HepG2 (cell line): Measurements from ENCODE around the gene ANK3. TPM values are rescaled to one million over a fixed set of nuclear protein-coding genes. Genes with fewer than 3 reads are reported as not detected.

Source experiments
- ATAC-seq: fragments of 200-7000 bp; cut with Tn5 transposase; 3 replicates; pipeline ENCODE4 v1.9.1; 2020; ENCODE audit warnings: mild to moderate bottlenecking, moderate library complexity
- BruUV-seq: library from RNA; stranded (reverse); fragments of 400-500 nt; replicated peaks from 2 replicates; lab custom pipeline; 2021; lab: Mats Ljungman, UMichigan
- CTCF ChIA-PET: fragments of 300-600 bp; formaldehyde crosslinking; extraction: SDS; loops from one replicate; lab custom pipeline; 2021; ENCODE audit warnings: low total read pairs, inconsistent platforms, low intra/inter-chr PET ratio; lab: Yijun Ruan, JAX
- POLR2A ChIA-PET: fragments of 350-600 bp; sonication (Branson Sonifier 250); formaldehyde crosslinking; loops from one replicate; lab custom pipeline; 2020; ENCODE audit warnings: antibody characterized with exemption, inconsistent platforms; lab: Yijun Ruan, JAX
- DNase-seq: peaks from one replicate; pipeline ENCODE4 v3.0.0-alpha.2; 2015; ENCODE audit warnings: low spot score
- FAIRE-seq: peaks from 3 replicates; lab custom pipeline; 2011; peaks lifted over from hg19 to GRCh38; lab: Jason Lieb, UNC
- H2AFZ ChIP-seq: one replicate; pipeline ENCODE4 v1.6.1; 2011; ENCODE audit warnings: low read length, inconsistent platforms
- H3K27ac ChIP-seq: fragments of 300-600 bp; 3 replicates; pipeline ENCODE4 v1.8.0; 2011; ENCODE audit warnings: mixed run types, mild to moderate bottlenecking, mixed read lengths, low read length, inconsistent platforms; ENCODE audit not compliant: insufficient read depth; ENCODE audit errors: extremely low read length
- H3K27me3 ChIP-seq, 2 experiments: fragments of 200-600 bp in 1 of 2; 2 replicates in 1 of 2; 3 replicates in 1 of 2; pipeline versions ENCODE4 v1.6.0 to v1.8.0; 2011; ENCODE audit warnings: low read length in 2 of 2, mild to moderate bottlenecking in 2 of 2, moderate library complexity in 2 of 2, inconsistent platforms in 1 of 2; ENCODE audit not compliant: insufficient read depth in 2 of 2, control insufficient read depth in 1 of 2
- H3K36me3 ChIP-seq, 2 experiments: fragments of 200-600 bp in 1 of 2; replicated peaks in 1 of 2; 2 replicates in 1 of 2; 3 replicates in 1 of 2; pipeline versions ENCODE4 v1.5.1 to v1.8.0; 2011; ENCODE audit warnings: low read length in 2 of 2, inconsistent platforms in 1 of 2; ENCODE audit not compliant: insufficient read depth in 2 of 2, control insufficient read depth in 1 of 2
- H3K4me1 ChIP-seq: 2 replicates; pipeline ENCODE4 v1.5.1; 2012; ENCODE audit warnings: low read length, inconsistent platforms; ENCODE audit not compliant: insufficient read depth
- H3K4me2 ChIP-seq: 2 replicates; pipeline ENCODE4 v1.6.0; 2011; ENCODE audit warnings: low read depth, low read length, inconsistent platforms
- H3K4me3 ChIP-seq, 3 experiments: fragments of 200-600 bp in 1 of 3; sonication (generic), shearing (Covaris generic) in 1 of 3; replicated peaks in 1 of 3; 2 replicates each; pipeline ENCODE4 v1.5.1; 2011 to 2016; ENCODE audit warnings: low read length in 3 of 3, inconsistent platforms in 2 of 3, low read depth in 2 of 3, mild to moderate bottlenecking in 2 of 3, control low read depth in 1 of 3, mixed read lengths in 1 of 3; ENCODE audit not compliant: insufficient read depth in 1 of 3
- H3K79me2 ChIP-seq: one replicate; pipeline ENCODE4 v1.6.1; 2011; ENCODE audit warnings: low read length, inconsistent platforms; ENCODE audit not compliant: insufficient read depth
- H3K9ac ChIP-seq: 2 replicates; pipeline ENCODE4 v1.6.0; 2011; ENCODE audit warnings: mild to moderate bottlenecking, low read depth, low read length, inconsistent platforms; ENCODE audit not compliant: insufficient read depth
- H3K9me3 ChIP-seq: 2 replicates; pipeline ENCODE4 v1.5.1; 2012; ENCODE audit warnings: mild to moderate bottlenecking, low read length
- H4K20me1 ChIP-seq: 2 replicates; pipeline ENCODE4 v1.6.0; 2011; ENCODE audit warnings: inconsistent platforms, mild to moderate bottlenecking, low read length, moderate library complexity; ENCODE audit not compliant: insufficient read depth
- HIVEP1 ChIP-seq: sonication (generic); formaldehyde crosslinking; IDR thresholded peaks from 2 replicates; pipeline ENCODE4 v1.4.0; 2020; ENCODE audit warnings: mild to moderate bottlenecking, missing genetic modification reagents
- PAWR ChIP-seq: sonication (generic); formaldehyde crosslinking; IDR thresholded peaks from 2 replicates; pipeline ENCODE4 v1.4.0; 2020; ENCODE audit warnings: missing genetic modification reagents, mild to moderate bottlenecking, borderline replicate concordance
- TOPORS ChIP-seq: sonication (generic); formaldehyde crosslinking; IDR thresholded peaks from 2 replicates; pipeline ENCODE4 v1.8.0; 2023; ENCODE audit warnings: mild to moderate bottlenecking, missing genetic modification reagents
- U2AF1 ChIP-seq: fragments of 200-400 bp; formaldehyde crosslinking; optimal IDR thresholded peaks from 2 replicates; pipeline ENCODE3; 2017; ENCODE audit warnings: mild to moderate bottlenecking, low read depth, low read length
- U2AF2 ChIP-seq: fragments of 200-400 bp; formaldehyde crosslinking; IDR thresholded peaks from 2 replicates; pipeline ENCODE4 v1.6.1; 2017; ENCODE audit warnings: low read depth, mild to moderate bottlenecking, low read length
- ZBTB33 ChIP-seq: sonication (generic); formaldehyde crosslinking; IDR thresholded peaks from 2 replicates; pipeline ENCODE4 v1.4.0; 2020; ENCODE audit warnings: missing genetic modification reagents
- ZFYVE20 ChIP-seq: sonication (generic); formaldehyde crosslinking; IDR thresholded peaks from 2 replicates; pipeline ENCODE4 v1.8.0; 2023; ENCODE audit warnings: low read depth, mild to moderate bottlenecking, moderate library complexity, missing genetic modification reagents, borderline replicate concordance
- ZNF331 ChIP-seq: sonication (generic); formaldehyde crosslinking; IDR thresholded peaks from 2 replicates; pipeline ENCODE4 v1.4.0; 2020; ENCODE audit warnings: missing genetic modification reagents
- ZNF564 ChIP-seq: sonication (generic); formaldehyde crosslinking; IDR thresholded peaks from 2 replicates; pipeline ENCODE4 v1.8.1; 2023; ENCODE audit warnings: mild to moderate bottlenecking, missing genetic modification reagents
- ZNF710 ChIP-seq: sonication (generic); formaldehyde crosslinking; IDR thresholded peaks from 2 replicates; pipeline ENCODE4 v1.5.0; 2020; ENCODE audit warnings: mild to moderate bottlenecking, missing genetic modification reagents, borderline replicate concordance
- ZNF724P ChIP-seq: sonication (generic); formaldehyde crosslinking; IDR thresholded peaks from 2 replicates; pipeline ENCODE4 v1.8.0; 2022; ENCODE audit warnings: missing genetic modification reagents, borderline replicate concordance
- WGBS: methylation state at CpG from one replicate; pipeline ENCODE4 v1.1.6; 2017; ENCODE audit warnings: low lambda C conversion rate; 5-methylcytosine and 5-hydroxymethylcytosine counted together
- in situ Hi-C: cut with HindIII; loops from 2 replicates; pipeline ENCODE4 v1.10.0; 2017; ENCODE audit warnings: low pct_unique_long_range_greater_than_20kb; ENCODE audit not compliant: extremely low pct_ligation_motif_present
- intact Hi-C: fragments of 100-400 bp; cut with micrococcal nuclease; formaldehyde crosslinking; loops from one replicate; pipeline ENCODE4 v1.10.0; 2022; ENCODE audit not compliant: unreplicated experiment
- polyA plus RNA-seq, 8 experiments: library from polyadenylated mRNA; depleted of rRNA in 3 of 8; stranded (reverse) in 7 of 8; unstranded in 1 of 8; fragments of >200 nt; fragmentation: Illumina TruSeq in 4 of 8; extraction: Trizol in 4 of 8; gene quantifications; 2 replicates each; pipeline versions ENCODE4 v1.2.1 to v1.2.3, GENCODE V29; 2011 to 2016; ENCODE audit warnings: low read depth in 4 of 8, missing spikeins in 1 of 8, mixed read lengths in 1 of 8; ENCODE audit not compliant: insufficient read depth in 1 of 8
- total RNA-seq, 5 experiments: library from RNA; depleted of rRNA; stranded (reverse); fragments of >200 nt; fragmentation: Illumina TruSeq; extraction: Trizol; gene quantifications; 2 replicates each; pipeline ENCODE4 v1.2.3, GENCODE V29; 2016; ENCODE audit warnings: low read depth in 1 of 5
- TF ChIP-seq, protein P1 (sequence below): sonication (generic); formaldehyde crosslinking; IDR thresholded peaks from 2 replicates; pipeline ENCODE4 v1.9.0; 2022; ENCODE audit warnings: low read depth, missing genetic modification reagents

The ANK3 gene
- total and polyA plus RNA-seq, 2 of the 13 experiments (the other 11 are each of a cell fraction or from before 2014, with no cell fraction given) = not detected

- no peaks in the 10 kb centered on the region for H3K27me3 ChIP-seq
- DNase-seq (no peak), ATAC-seq (no peak), FAIRE-seq (no peak)
- ChIA-PET POLR2A (no interaction called here), CTCF (no interaction called here)
- no peaks in the 10 kb centered on the region for H3K4me1 ChIP-seq
- no peaks in the 10 kb centered on the region for H3K79me2 ChIP-seq
- no peaks in the 10 kb centered on the region for H4K20me1 ChIP-seq
- 4% methylated on average over 1 of the region's 1 CpG for WGBS
- no peaks in the 10 kb centered on the region for H3K36me3 ChIP-seq
- H3K9me3 ChIP-seq = no peaks in the 10 kb centered on the region
- no peak overlapping the region for H3K27ac ChIP-seq
- H3K9ac ChIP-seq = no peak overlapping the region
- intact Hi-C loops (loop anchor here (5.0 kb wide), 1 partner anchor 447 kb away; no protein-coding TSS in a partner anchor), in situ Hi-C loops (loop anchor here (10.0 kb wide), 1 partner anchor 234 kb away; no protein-coding TSS in a partner anchor)
- no peak overlapping the region for H3K4me3 ChIP-seq
- BruUV-seq = no TSS peak
- TF ChIP-seq U2AF2 (no peak), ZNF564 (CRISPR knock-in tag) (no peak), ZNF331 (CRISPR knock-in tag) (no peak), ZBTB33 (CRISPR knock-in tag) (no peak), ZNF710 (no peak), TOPORS (CRISPR knock-in tag) (no peak), ZFYVE20 (CRISPR knock-in tag) (no peak), ZNF724P (CRISPR knock-in tag) (no peak), U2AF1 (no peak), HIVEP1 (CRISPR knock-in tag) (no peak), PAWR (CRISPR knock-in tag) (no peak)
- TF ChIP-seq, protein P1, sequence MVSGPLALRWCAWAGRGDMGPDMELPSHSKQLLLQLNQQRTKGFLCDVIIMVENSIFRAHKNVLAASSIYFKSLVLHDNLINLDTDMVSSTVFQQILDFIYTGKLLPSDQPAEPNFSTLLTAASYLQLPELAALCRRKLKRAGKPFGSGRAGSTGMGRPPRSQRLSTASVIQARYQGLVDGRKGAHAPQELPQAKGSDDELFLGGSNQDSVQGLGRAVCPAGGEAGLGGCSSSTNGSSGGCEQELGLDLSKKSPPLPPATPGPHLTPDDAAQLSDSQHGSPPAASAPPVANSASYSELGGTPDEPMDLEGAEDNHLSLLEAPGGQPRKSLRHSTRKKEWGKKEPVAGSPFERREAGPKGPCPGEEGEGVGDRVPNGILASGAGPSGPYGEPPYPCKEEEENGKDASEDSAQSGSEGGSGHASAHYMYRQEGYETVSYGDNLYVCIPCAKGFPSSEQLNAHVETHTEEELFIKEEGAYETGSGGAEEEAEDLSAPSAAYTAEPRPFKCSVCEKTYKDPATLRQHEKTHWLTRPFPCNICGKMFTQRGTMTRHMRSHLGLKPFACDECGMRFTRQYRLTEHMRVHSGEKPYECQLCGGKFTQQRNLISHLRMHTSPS (CRISPR knock-in tag) = no peak
- H2AFZ ChIP-seq = no peak overlapping the region
- H3K4me2 ChIP-seq = no peak overlapping the region
Observed at GRCh38 chr10:60200682-60201053, 189.0 kb downstream of the ANK3 start.
